ENCODE measurements around the gene CD209. TPM values are rescaled to one million over a fixed set of nuclear protein-coding genes. Genes with fewer than 3 reads are reported as not detected.
"Not testable (repeated sequence)": the region's sequence is repeated elsewhere in the genome, so short reads cannot be mapped to it uniquely, and the experiment has no call there.

CD209 gene
- polyA plus RNA-seq, 4 donors = 0.52 to 1.5 (median 1.4) TPM

GRCh38 chr19:7771072-7771471 lies 23.7 kb upstream of the CD209 start:
- DNase-seq (ENCODE audit: low read depth in 4 of 4, low spot score in 2 of 4) = no peak

- no peak for DNase-seq (ENCODE audit: low read depth in 4 of 4, low spot score in 2 of 4)
Measured at GRCh38 chr19:7769171-7769570, 21.8 kb upstream of the CD209 start.

- DNase-seq (ENCODE audit: low read depth in 4 of 4, low spot score in 2 of 4) = no peak
Measured at GRCh38 chr19:7767487-7767886, 20.2 kb upstream of the CD209 start.

DNA sequence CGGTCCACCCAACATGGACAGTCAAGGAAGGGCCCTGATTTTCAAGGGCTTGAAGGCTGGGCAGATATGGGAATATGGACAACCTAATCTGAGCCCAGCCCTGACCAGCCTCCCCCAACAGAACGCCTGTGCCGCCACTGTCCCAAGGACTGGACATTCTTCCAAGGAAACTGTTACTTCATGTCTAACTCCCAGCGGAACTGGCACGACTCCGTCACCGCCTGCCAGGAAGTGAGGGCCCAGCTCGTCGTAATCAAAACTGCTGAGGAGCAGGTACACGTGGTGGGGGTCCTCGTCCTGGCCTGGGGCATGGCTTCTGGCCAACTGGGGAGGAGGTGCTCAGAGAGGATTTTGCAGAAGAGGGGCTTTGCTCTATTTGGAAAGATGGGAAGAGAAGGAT lies 19.2 kb upstream of the CD209 start:
- DNase-seq (ENCODE audit: low read depth in 4 of 4, low spot score in 2 of 4) = no peak

DNA sequence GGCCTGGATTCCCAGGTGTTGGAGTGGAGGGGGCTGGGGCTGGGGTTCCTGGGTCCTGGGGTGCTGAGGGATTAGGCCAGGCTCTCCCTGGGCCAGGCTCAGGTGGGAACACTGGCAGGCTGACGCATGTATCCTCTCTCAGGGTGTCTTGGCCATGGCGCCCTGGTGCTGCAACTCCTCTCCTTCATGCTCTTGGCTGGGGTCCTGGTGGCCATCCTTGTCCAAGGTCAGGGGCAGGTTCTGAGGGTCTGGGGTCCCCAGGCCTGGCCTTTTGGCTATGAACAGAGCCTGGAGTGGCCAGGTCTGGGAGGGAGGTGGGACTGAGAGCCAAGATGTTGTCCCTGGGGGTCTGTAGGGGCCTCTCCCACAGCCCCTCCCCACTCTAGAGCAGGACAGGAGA lies 17.7 kb upstream of the CD209 start:
- not testable (repeated sequence) for DNase-seq (ENCODE audit: low read depth in 4 of 4, low spot score in 2 of 4)

DNA sequence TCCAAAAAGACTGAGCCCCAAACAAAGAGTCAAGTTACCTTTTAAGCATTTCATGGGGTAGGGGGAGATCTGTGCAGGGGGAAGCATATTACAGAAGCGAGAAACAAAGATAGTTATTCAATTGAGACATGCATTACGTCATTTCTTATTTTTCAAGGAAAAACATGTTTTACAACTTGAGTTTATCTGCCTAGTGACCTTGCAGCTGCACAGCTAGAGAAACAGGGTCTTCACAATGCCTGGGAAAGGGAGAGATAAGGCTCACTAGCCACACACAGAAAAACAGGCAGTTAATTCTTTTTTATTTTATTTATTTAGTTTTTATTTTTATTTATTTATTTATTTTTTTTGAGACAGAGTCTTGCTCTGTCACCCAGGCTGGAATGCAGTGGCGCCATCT lies 16.8 kb upstream of the CD209 start:
- not testable (repeated sequence) for DNase-seq (ENCODE audit: low read depth in 4 of 4, low spot score in 2 of 4)

DNA sequence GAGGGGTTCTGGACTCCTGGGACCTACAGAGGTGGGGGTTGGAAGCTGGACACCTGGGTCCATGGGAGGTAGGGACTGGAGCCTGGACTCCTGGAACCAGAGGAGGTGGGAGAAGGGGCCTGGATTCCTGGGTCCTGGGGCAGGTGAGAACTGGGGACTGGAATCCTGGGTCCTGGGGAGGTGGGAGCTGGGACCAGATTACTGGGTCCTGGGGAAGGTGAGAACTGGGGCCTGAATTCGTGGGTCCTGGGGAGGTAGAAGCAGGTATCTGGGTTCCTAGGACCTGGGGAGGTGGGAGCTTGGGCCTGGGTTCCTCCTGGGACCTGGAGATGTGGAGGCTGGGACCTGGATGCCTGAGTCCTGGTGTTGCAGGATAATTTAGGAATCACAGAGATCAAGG lies 16.4 kb upstream of the CD209 start:
- no peak for DNase-seq (ENCODE audit: low read depth in 4 of 4, low spot score in 2 of 4)

DNA sequence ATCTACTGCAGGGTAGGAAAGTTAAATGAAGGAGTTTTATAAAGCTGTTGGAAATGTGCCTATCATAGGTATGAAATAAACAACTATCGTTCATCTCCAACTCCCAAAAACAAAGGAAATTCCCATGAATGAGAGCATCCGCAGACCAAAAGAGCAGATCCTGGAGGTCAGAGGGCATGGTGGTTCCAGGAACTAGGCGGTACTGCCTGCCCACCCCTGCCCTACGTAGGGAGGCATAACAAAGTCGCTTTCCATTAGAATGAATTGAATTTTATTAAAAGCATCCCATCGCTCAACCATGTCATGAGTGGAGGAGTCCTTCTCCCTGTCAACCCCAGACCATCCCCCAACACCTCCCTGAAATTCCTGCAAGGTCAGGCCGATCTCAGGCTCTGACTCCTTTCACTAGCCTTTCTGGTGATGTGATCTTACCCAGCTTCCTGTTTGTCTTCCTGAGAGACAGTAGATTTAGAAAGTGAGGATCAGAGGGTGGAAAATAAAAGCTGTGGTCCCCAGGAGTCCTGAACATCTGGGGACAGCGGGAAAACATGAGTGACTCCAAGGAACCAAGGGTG lies 15.5 kb upstream of the CD209 start, which contains the start of gene CLEC4M:
Gene CLEC4M, plus strand, starts transcription at position 525 of the 575 bp plus-strand sequence. Its CDS starts 24 bp downstream, at position 549.
- DNase-seq (ENCODE audit: low read depth in 4 of 4, low spot score in 2 of 4) = no peak

DNA sequence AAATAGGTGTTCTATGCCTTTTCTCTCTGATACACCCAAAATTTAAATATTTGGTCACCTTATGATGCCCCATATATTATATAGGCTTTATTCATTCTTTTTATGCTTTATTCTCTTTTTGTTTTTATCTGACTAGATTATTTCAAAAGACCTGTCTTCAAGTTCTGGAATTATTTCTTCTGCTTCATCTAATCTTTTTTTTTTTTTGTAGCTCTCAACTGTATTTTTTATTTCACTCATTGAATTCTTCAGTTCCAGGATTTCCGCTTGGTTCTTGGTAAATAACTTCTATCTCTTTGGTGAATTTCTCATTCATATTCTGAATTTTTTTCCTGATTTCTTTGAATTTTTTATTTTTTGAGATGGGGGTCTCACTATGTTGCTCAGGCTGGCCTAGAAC lies 11.8 kb upstream of the CD209 start:
- no peak for DNase-seq (ENCODE audit: low read depth in 4 of 4, low spot score in 2 of 4)

- DNase-seq (ENCODE audit: low read depth in 4 of 4, low spot score in 2 of 4) = no peak
Measured at GRCh38 chr19:7757358-7757757, 10.0 kb upstream of the CD209 start.

- DNase-seq (ENCODE audit: low read depth in 4 of 4, low spot score in 2 of 4) = no peak
Measured at GRCh38 chr19:7756258-7756657, 8.9 kb upstream of the CD209 start.

- no peak for DNase-seq (ENCODE audit: low read depth in 4 of 4, low spot score in 2 of 4)
Measured at GRCh38 chr19:7751157-7751783, 3.9 kb upstream of the CD209 start.

DNA sequence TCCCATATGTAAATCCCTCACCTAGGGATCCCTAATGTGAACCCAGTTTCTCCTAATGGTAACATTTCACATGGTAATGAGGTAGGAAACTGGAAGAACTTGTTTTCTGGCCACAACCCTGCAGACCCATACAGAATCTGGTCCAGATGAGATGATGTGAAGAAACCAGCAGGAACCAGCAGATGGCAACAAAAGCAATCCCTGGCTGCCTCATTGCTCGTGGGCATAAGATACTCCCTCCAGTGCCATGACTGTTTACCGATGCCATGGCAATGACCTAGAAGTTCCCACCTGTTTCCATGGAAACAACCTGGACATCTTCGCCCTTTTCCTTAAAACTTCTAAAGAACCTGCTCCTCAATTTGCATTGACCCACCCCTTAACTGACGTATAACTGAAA lies 1.4 kb upstream of the CD209 start:
- peak in 2 of 4 donors; percentile 5 to 24 for DNase-seq (ENCODE audit: low read depth in 4 of 4, low spot score in 2 of 4)

DNA sequence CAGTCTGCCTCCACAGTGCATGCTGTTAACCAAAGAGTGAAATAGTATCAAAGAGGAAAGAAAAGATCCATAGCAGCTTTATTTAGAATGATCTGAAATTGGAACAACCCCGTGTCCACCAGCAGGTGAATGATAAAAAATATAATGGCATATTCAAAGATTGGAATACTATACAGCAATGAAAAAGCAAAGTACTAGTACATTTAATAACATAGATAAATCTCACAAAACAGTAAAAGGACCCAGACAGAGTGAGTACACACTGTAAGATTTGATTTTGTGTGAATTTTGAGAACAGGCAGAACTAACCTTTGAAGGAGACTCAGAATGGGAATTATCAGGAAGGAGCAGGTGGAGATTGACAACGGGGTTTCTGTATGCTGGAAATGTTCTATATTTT lies 837 bp upstream of the CD209 start:
- DNase-seq (ENCODE audit: low read depth in 4 of 4, low spot score in 2 of 4) = no peak

GRCh38 chr19:7746306-7746705 lies 1.0 kb downstream of the CD209 start:
- DNase-seq (ENCODE audit: low read depth in 4 of 4, low spot score in 2 of 4) = not testable (repeated sequence)

GRCh38 chr19:7744871-7745650 lies 2.3 kb downstream of the CD209 start:
- DNase-seq (ENCODE audit: low read depth in 4 of 4, low spot score in 2 of 4) = no peak

GRCh38 chr19:7744199-7744786 lies 3.0 kb downstream of the CD209 start:
- no peak for DNase-seq (ENCODE audit: low read depth in 4 of 4, low spot score in 2 of 4)

DNA sequence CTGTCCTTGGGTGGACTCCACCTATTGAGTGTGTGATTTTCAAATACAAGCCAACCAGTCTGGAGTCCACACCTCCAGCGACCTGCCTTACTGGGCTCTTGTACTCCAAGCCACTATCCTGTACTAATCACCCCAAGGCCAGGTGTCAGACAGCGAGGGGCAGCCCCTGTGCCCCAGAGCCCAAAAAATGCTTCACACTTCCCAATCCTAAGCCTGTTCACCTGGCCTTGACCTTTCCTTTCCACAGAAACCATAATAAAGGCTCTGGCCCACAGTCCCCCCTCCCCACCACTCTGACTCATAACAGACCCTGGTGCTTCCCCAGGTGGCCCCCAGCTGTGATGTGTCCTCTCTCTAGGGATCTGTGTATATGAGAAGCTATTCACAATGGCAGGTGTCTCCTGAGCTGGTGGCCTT lies 3.9 kb downstream of the CD209 start:
- DNase-seq (ENCODE audit: low read depth in 4 of 4, low spot score in 2 of 4) = no peak

- DNase-seq (ENCODE audit: low read depth in 4 of 4, low spot score in 2 of 4) = no peak
Measured at GRCh38 chr19:7742991-7743390, 4.3 kb downstream of the CD209 start.

GRCh38 chr19:7742575-7742974 lies 4.8 kb downstream of the CD209 start:
- no peak for DNase-seq (ENCODE audit: low read depth in 4 of 4, low spot score in 2 of 4)

- no peak for DNase-seq (ENCODE audit: low read depth in 4 of 4, low spot score in 2 of 4)
Measured at GRCh38 chr19:7740682-7741054, 6.7 kb downstream of the CD209 start.

Measured in left renal cortex interstitium (tissue), 4 donors.